Lower leg skin (tissue), 3 donors: ENCODE data around the gene SFMBT2.

ENCODE experiments used
- CTCF ChIP-seq, 3 donors: fragments of 450-650 bp; IDR thresholded peaks; one replicate each; pipeline ENCODE4 v1.5.1; 2016; ENCODE audit warnings: antibody characterized with exemption in 3 of 3, mild to moderate bottlenecking in 3 of 3, moderate library complexity in 2 of 3
- POLR2A ChIP-seq, 2 donors: fragments of 450-650 bp; IDR thresholded peaks; one replicate each; pipeline ENCODE4 v1.6.1; 2016 to 2017; ENCODE audit warnings: antibody characterized with exemption in 2 of 2, mild to moderate bottlenecking in 1 of 2, moderate library complexity in 1 of 2

DNA sequence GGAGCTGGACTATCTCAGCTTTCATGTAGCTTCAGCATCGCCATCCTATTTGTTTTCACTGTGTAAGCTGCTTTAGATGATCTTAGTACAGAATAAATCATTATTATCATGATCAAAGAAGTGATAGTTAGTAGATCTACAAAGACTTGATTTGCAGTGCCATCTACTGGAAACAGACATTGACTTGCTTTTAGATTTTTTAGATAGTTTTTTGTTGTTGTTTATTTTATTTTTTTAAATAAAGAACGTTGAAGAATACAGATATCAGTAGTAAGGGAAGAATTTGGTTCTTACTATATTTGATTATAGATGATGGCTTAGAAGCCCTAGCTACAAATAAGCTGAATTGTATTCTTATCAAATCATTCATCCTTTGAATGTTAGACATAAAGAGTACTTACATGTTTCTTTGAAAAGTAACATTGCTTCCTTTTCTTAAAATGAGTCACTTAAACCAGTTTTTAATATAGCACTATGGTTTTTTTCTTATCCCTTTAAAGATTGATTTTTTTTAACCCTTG is 6.3 kb upstream of the SFMBT2 start:
- TF ChIP-seq POLR2A (IDR thresholded peaks at IDR 0.05): no peak
- TF ChIP-seq CTCF (IDR thresholded peaks at IDR 0.05): no peak
